ENCODE results near the gene SERPINA6. TPM values are rescaled to one million over a fixed set of nuclear protein-coding genes. Genes with fewer than 3 reads are reported as not detected.

The SERPINA6 gene
- polyA plus RNA-seq, 3 donors: not detected

- H4K20me1 ChIP-seq (ENCODE audit: insufficient read depth, low read length): no peaks in the 10 kb centered on the region
- intact Hi-C loops (cut with micrococcal nuclease): no loop called here
- H3K9me3 Mint-ChIP-seq: peaks cover 0 to 10% (median 3%) of the 10 kb centered on the region in 7 donors
Measured at GRCh38 chr14:94314890-94315289, 8.2 kb downstream of the SERPINA6 start.

GRCh38 chr14:94313991-94314655 lies 9.0 kb downstream of the SERPINA6 start:
- Histone ChIP-seq H2AFZ (ENCODE audit: insufficient read depth, low read depth, low read length, poor library complexity, severe bottlenecking) (no peak overlapping the region), H3K9ac (ENCODE audit: insufficient read depth, low read length, poor library complexity, severe bottlenecking) (no peak overlapping the region), H3K36me3 (replicated peaks in 1 of 2; ENCODE audit: control insufficient read depth in 1 of 2, insufficient read depth in 2 of 2, low read length in 2 of 2) (no peaks in the 10 kb centered on the region), H3K4me1 (ENCODE audit: control insufficient read depth in 1 of 2, insufficient read depth in 2 of 2, low read length in 2 of 2) (no peaks in the 10 kb centered on the region), H3K9me3 (replicated peaks in 1 of 2; ENCODE audit: control insufficient read depth in 1 of 2, insufficient read depth in 1 of 2, low read length in 2 of 2) (no peaks in the 10 kb centered on the region), H3K4me3 (replicated peaks in 1 of 3; ENCODE audit: low read depth in 2 of 3, low read length in 3 of 3) (no peak overlapping the region), H3K4me2 (replicated peaks; ENCODE audit: extremely low read depth, low read length, poor library complexity, severe bottlenecking) (no peak overlapping the region), H3K27ac (ENCODE audit: low read depth in 1 of 2, low read length in 2 of 2) (no peak overlapping the region), H3K27me3 (ENCODE audit: control insufficient read depth in 2 of 2, insufficient read depth in 2 of 2, low read length in 2 of 2) (no peaks in the 10 kb centered on the region), H3K79me2 (ENCODE audit: insufficient read depth, low read length) (no peaks in the 10 kb centered on the region), H4K20me1 (ENCODE audit: insufficient read depth, low read length) (no peaks in the 10 kb centered on the region)
- Mint-ChIP-seq H3K27me3 (ENCODE audit: low read depth in 3 of 3) (peaks cover 4 to 8% (median 7%) of the 10 kb centered on the region in 3 donors), H3K27ac (no peak overlapping the region), H3K36me3 (no peaks in the 10 kb centered on the region), H3K4me1 (no peaks in the 10 kb centered on the region), H3K4me3 (no peak overlapping the region), H3K9me3 (peaks cover 0 to 10% (median 3%) of the 10 kb centered on the region in 7 donors)
- WGBS (ENCODE audit: insufficient coverage): 94% methylated on average over 8 of the region's 8 CpGs
- TF ChIP-seq CTCF (IDR thresholded peaks at IDR 0.05): no peak
- no peak for DNase-seq
- intact Hi-C loops (cut with micrococcal nuclease): no loop called here

More at GRCh38 chr14:94314890-94315289, 8.2 kb downstream of the SERPINA6 start:
- Mint-ChIP-seq H3K4me3 (no peak overlapping the region), H3K27ac (no peak overlapping the region), H3K36me3 (no peaks in the 10 kb centered on the region), H3K4me1 (no peaks in the 10 kb centered on the region), H3K27me3 (ENCODE audit: low read depth in 3 of 3) (peaks cover 4 to 10% (median 8%) of the 10 kb centered on the region in 3 donors)
- Histone ChIP-seq H2AFZ (ENCODE audit: insufficient read depth, low read depth, low read length, poor library complexity, severe bottlenecking) (no peak overlapping the region), H3K9me3 (replicated peaks in 1 of 2; ENCODE audit: control insufficient read depth in 1 of 2, insufficient read depth in 1 of 2, low read length in 2 of 2) (no peaks in the 10 kb centered on the region), H3K4me3 (replicated peaks in 1 of 3; ENCODE audit: low read depth in 2 of 3, low read length in 3 of 3) (no peak overlapping the region), H3K4me1 (ENCODE audit: control insufficient read depth in 1 of 2, insufficient read depth in 2 of 2, low read length in 2 of 2) (no peaks in the 10 kb centered on the region), H3K9ac (ENCODE audit: insufficient read depth, low read length, poor library complexity, severe bottlenecking) (no peak overlapping the region), H3K4me2 (replicated peaks; ENCODE audit: extremely low read depth, low read length, poor library complexity, severe bottlenecking) (no peak overlapping the region), H3K27me3 (ENCODE audit: control insufficient read depth in 2 of 2, insufficient read depth in 2 of 2, low read length in 2 of 2) (no peaks in the 10 kb centered on the region), H3K79me2 (ENCODE audit: insufficient read depth, low read length) (no peaks in the 10 kb centered on the region), H3K36me3 (replicated peaks in 1 of 2; ENCODE audit: control insufficient read depth in 1 of 2, insufficient read depth in 2 of 2, low read length in 2 of 2) (no peaks in the 10 kb centered on the region), H3K27ac (ENCODE audit: low read depth in 1 of 2, low read length in 2 of 2) (no peak overlapping the region)
- no peak for DNase-seq
- no peak for TF ChIP-seq CTCF (IDR thresholded peaks at IDR 0.05)
- 83% methylated on average over 1 of the region's 2 CpGs for WGBS (ENCODE audit: insufficient coverage)

Data from CD14-positive monocyte (primary cell).